K562 (cell line): ENCODE results near the gene MAP2.
"Not testable (repeated sequence)": the region's sequence is repeated elsewhere in the genome, so short reads cannot be mapped to it uniquely, and the experiment has no call there.

Source experiments
- CTCF ChIP-seq, 3 experiments: IDR thresholded peaks in 2 of 3; conservative IDR thresholded peaks in 1 of 3; 2 replicates each; pipeline ENCODE4 v1.5.1; 2011 to 2012; ENCODE audit warnings: low read length in 3 of 3, mild to moderate bottlenecking in 3 of 3, control low read depth in 2 of 3, improper control_type of control experiment in 1 of 3, inconsistent platforms in 1 of 3, low read depth in 1 of 3, mixed read lengths in 1 of 3, moderate library complexity in 1 of 3; ENCODE audit not compliant: insufficient read depth in 2 of 3
- JUND ChIP-seq, 2 experiments: IDR thresholded peaks; 2 replicates in 1 of 2; 3 replicates in 1 of 2; pipeline ENCODE4 v1.6.1; 2011; ENCODE audit warnings: borderline replicate concordance in 2 of 2, low read depth in 2 of 2, low read length in 2 of 2, improper control_type of control experiment in 1 of 2, missing biosample characterization in 1 of 2, missing genetic modification characterization in 1 of 2, missing genetic modification reagents in 1 of 2
- RBFOX2 ChIP-seq: fragments of 200-400 bp; formaldehyde crosslinking; IDR thresholded peaks from 2 replicates; pipeline ENCODE4 v1.6.1; 2017; ENCODE audit warnings: low read depth, mild to moderate bottlenecking, low read length, moderate library complexity
- RCOR1 ChIP-seq, 2 experiments: IDR thresholded peaks; 2 replicates each; pipeline ENCODE4 v1.6.1; 2012; ENCODE audit warnings: low read depth in 2 of 2, low read length in 2 of 2, borderline replicate concordance in 1 of 2, improper control_type of control experiment in 1 of 2
- REST ChIP-seq, 2 experiments: fragments of 450-650 bp; formaldehyde crosslinking in 1 of 2; IDR thresholded peaks; 2 replicates each; pipeline versions ENCODE4 v1.4.0 to v1.6.1; 2014 to 2020; ENCODE audit warnings: mild to moderate bottlenecking in 2 of 2, borderline replicate concordance in 1 of 2, low read depth in 1 of 2
- SMAD1 ChIP-seq: fragments of 150-350 bp; IDR thresholded peaks from 2 replicates; pipeline ENCODE4 v1.6.1; 2014; ENCODE audit warnings: low read length, low read depth; ENCODE audit not compliant: partially characterized antibody
- SPI1 ChIP-seq: IDR thresholded peaks from 2 replicates; pipeline ENCODE4 v1.6.1; 2011; ENCODE audit warnings: low read depth, low read length, control low read depth, borderline replicate concordance
- SRF ChIP-seq, 2 experiments: fragments of 250-450, 450-650 bp in 1 of 2; sonication (Bioruptor Pico) in 1 of 2; sonication (generic) in 1 of 2; formaldehyde crosslinking; IDR thresholded peaks; 2 replicates each; pipeline versions ENCODE4 v1.5.0 to v1.5.1; 2020 to 2022; ENCODE audit warnings: mild to moderate bottlenecking in 1 of 2, missing genetic modification reagents in 1 of 2

DNA sequence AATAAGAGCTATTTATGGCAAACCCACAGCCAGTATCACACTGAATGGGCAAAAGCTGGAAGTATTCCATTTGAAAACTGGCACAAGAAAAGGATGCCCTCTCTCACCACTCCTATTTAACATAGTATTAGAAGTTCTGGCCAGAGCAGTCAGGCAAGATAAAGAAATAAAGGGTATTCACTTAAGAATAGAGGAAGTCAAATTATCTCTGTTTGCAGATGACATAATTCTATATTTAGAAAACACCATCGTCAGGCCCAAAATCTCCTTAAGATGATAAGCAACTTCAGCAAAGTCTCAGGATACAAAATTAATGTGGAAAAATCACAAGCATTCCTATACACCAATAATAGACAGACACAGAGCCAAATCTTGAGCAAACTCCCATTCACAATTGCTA, 68.4 kb downstream of the MAP2 start:
- TF ChIP-seq RCOR1 (IDR thresholded peaks at IDR 0.05; ENCODE audit: borderline replicate concordance in 1 of 2, low read depth in 2 of 2, low read length in 2 of 2); CTCF (IDR thresholded peaks at IDR 0.05 in 2 of 3, conservative IDR thresholded peaks at IDR 0.05 in 1 of 3; ENCODE audit: insufficient read depth in 2 of 3, low read depth in 1 of 3, low read length in 3 of 3); JUND (IDR thresholded peaks at IDR 0.05; ENCODE audit: borderline replicate concordance, low read depth, low read length); JUND (tag; IDR thresholded peaks at IDR 0.05; ENCODE audit: borderline replicate concordance, low read depth, low read length); SMAD1; REST (IDR thresholded peaks at IDR 0.05; ENCODE audit: borderline replicate concordance); REST (CRISPR knock-in tag; IDR thresholded peaks at IDR 0.05; ENCODE audit: low read depth); SPI1; SRF (CRISPR knock-in tag; IDR thresholded peaks at IDR 0.05); RBFOX2: not testable (repeated sequence)
